HG03521 (cell line): ENCODE measurements around the gene ANO3.
"Not testable (repeated sequence)": the region's sequence is repeated elsewhere in the genome, so short reads cannot be mapped to it uniquely, and the experiment has no call there.

Source experiments
- ATAC-seq: cut with Tn5 transposase; IDR thresholded peaks from one replicate; pipeline ENCODE4 v1.9.1; 2021; ENCODE audit warnings: mild to moderate bottlenecking, moderate library complexity; ENCODE audit not compliant: unreplicated experiment

ANO3 gene

DNA sequence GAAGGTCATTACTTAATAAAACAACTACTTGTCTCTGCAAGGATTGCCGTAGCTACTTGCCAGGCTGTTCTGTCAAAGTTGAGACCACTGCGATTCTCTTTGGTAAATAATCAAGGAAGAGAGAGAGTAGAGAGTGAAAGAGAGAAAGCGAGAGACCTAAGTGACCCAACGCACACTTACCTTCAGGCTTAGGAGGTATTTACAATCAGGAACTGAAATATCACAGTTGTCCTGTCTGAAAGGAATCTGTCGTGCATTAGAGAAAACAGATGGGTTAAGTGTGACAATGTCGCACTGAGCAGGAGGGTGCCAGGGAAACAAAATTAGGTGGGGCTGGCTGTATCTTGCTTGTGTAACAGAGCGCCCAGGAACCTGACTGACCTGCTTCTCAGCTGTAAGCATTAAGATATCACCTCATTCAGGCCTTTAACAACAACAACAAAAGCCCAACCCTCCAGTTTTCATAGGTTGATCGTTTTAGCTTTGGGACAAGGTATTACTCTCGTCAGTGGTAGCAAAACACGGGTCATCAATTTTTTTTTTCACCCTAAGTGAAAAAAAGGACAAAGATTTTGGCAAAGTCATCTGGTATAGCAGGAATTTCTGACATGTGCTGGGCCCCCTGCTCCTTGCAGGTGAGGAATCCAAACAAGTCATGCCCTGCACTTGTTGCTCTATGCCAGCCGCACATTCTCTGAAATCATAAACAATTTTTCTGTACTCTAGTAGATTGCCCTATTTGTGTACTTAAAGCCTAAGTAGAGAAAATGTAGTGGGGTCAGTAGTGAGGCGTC lies 240.1 kb downstream of the ANO3 start, which contains the start of gene MUC15:
Gene MUC15, minus strand, starts transcription at position 403 of the 794 bp plus-strand sequence. CDS start 5,169 bp downstream, outside the sequence.
- ATAC-seq = no peak

DNA sequence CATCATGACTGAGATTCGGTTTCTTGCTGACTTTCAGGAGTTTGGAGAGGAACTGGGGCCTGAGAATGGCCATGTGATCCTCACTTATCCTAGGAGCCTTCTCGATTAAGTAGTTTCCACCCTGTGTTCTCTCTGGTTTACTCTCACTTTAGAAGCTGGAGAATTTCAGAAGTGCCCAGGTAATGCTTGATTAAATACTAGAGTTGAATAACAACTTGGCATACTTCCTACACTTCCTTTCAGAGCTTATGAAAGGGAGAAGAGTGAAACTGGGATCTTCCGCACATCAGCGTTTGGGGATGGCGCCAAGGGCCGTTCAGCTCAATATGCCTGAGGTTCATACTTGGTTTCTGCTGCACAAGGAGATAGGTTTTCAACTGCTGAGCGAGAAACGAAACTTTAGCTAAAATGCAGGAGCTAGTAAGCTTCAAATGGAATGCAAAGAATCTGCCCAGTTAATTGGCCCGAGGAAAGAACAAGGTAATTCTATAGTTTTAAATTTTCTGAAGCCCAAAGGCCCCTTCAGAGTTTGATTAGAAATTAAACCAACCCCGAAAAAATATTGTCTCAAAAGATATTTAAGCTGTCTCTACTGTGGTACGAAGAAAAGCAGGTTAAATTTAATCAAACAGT lies 241.0 kb downstream of the ANO3 start:
- no peak for ATAC-seq

DNA sequence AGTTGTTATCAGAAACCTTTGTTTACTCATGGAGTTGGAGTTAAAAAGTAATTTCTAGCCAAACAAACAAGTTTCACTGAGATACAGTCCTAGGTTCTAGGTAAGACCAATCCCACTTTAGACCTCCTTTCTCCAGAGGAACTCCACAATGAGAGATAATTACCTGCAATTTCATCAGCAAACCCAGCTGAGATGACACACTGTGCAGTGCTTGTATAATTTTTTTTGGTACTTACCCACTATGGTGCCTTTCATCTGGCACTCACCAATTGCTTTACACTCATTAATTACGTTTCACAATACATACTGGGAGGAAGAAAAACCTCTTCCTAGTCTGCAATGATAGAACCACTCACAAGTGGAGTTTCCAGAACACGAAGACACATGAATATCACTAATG lies 242.0 kb downstream of the ANO3 start:
- ATAC-seq = no peak

DNA sequence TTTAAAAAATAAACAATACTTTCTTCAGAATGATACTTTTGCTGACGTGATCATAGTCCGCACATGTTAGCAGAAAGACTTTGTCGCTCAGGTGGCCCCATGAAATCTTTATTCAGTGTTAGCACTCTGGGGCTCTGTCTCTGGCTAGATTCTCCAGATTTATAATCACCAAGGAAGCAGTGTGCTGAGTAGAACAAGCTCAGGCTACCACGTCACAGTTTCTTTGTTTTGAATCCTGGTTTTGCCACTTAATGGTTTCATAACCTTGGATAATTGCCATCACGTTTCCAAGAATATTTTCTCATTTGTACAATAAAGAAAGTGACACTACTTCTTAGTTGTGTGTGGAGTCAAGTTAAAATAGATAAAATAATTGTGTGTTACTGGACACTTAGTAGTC lies 244.0 kb downstream of the ANO3 start:
- ATAC-seq = no peak

DNA sequence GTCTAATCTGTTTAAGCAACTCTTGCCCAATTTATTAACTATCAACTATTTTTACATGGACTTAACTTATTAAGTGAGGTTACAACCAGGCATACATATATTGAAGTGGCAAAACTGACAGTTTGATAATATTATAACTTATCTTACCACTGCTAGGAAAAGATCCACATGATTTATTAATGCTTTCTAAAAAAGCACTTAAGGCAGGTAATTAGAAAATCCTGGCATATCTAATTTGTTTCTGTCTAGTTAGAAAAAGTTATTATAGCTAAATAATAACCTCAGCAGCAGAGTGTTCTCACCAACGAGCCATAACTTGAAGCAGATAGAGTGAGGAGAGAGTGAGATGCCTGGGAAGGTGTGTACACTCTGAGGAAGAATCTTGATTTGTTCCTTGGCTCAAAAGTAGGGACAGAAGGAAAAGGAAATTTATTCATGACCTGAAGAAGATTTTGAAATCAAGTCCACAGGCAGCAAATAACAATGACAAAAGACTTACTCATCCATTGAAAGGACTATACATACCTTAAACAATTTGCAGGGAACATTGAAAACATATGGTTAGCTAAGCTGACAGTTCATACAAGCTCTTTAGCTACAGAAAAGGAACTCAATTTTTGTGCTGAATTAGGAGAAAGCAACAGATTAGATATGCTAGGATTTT lies 247.2 kb downstream of the ANO3 start:
- no peak for ATAC-seq

DNA sequence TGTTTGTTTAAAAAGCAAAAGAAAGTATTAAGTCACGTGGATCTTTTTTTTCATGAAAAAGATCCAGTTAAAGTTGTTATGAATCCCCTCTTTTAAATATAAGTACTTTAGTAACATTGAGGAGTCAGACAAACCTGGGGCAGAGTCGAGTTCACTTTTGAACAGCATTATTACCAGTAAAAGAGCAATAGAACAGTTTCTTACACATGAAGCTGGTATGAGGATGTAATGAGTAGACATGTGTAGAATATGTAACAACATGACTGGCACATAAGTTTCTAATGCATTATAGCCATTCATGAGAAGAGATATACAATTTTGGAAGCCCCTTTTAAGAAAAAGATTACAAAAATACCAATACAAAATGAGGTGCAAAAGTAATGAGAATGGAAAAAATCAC lies 247.8 kb downstream of the ANO3 start:
- no peak for ATAC-seq

DNA sequence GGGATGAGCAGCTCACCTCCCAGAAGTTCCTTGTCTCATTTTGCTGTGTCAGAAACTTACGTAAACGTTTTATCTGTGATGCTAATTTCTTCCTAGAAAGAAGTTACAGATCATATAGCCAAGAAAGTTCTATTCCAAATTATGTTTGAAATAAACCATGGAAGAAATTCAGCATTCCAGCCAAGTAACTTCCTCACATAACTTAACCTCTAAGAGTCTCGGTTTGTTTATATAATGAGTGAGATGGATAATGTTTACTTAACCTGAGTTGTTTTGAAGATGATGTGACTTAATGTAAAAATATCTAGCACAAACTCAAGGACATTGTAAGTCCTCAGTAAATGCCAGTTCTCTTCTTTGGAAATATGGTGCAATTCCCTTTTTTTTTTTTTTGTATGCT lies 249.0 kb downstream of the ANO3 start:
- no peak for ATAC-seq

DNA sequence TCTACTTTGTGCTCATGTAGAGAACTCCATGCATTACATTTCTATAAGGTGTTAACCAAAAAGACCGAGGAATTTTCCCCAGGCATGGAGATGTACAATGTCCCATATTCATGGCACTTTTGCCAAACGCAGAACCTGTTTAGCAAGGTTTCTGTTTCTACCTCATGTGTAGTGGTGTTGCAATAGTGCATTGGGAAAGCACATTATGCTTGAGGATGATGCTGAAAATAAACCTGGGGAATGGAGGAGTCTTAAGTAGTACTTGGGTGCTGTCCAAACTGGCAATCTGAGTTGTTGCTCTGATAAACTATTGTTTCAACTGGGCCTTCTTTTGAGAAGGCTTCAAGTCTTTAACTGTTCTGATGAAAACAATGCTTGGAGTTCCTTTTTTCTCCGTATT lies 251.6 kb downstream of the ANO3 start:
- no peak for ATAC-seq

DNA sequence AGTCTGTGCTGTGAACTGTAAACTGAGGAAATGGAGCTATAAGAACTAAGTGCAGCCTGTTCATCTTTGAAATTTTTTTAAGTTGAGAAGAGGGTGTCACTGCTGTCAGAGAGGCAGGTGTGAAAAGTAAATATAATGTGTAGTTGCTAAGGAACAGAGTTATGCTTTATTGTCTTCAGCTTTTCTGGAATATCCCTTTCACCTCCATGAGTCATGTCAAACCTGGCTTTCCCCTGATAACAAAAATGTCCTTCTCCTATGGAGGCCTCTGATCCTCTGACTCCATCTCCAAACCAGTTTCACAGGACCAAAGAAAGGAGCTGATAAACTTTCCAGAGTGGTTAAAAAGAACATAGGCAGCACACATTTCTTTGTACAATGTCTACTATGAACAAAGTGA lies 252.9 kb downstream of the ANO3 start:
- ATAC-seq = no peak

DNA sequence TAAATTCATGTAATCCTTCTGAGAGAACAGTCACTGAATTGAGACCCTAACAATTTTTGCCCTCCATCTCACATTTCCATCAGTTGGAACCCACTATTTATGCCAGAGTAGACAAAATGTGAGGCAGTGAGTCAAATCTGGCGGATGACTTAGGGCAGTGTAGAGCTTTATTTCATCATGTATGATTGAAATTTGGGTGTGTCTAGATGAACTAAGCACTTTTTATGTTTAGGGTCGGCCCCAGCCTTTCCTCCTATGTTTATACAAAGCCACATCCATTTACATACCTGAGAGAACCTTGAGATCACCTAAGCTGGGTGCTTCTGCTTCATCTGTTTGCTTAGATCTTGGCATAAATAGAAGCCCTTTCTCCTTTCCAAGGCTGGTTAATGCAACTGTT lies 255.1 kb downstream of the ANO3 start:
- ATAC-seq = no peak

DNA sequence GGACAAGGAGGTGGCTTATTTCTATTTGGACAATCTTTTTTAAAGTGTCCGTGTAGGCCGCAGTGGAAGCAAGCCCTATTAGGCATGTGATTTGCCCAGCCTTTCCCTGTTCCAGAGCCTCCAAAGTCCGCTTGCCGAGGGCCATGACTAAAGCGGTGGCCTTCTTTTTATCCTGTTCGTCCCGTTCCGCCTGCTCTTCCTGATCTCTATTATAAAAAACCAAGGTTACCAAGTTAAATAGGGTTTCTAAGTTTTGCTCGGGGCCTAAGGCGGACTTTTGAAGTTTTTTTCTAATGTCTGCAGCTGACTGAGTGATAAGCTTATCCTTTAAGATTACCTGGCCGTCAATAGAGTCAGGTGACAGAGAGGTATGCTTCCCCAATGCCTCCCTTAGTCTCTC lies 261.8 kb downstream of the ANO3 start:
- no peak for ATAC-seq

DNA sequence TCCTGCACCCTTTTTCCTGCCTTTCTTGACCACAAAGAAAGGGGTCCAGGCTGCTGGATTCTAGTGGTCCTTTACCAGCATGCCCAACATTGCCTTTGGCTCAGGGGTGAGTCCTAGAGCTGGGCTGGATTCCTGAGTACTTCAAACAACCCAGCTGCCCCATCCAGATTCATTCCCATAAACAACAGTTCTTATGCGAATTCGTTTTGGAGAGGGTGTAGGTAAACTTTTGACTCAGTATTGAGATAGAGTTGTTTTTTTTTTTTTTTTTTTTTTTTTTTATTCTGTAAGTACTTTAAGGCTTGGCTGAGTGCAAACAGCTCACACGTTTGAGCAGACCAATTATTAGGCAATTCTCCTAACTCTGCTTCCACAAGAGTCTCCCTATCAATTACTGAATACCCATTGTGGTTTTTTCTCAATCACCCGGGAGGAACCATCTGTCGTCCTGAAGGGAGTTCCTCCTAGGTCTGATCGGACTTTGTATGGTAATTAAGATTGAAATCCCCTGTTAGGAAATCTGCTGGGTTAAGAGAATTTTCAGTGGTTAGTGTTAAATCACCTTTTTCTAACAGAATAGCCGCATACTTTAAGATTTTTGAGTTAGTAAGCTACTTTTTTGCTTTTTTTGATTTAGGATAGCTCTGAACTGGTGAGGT lies 263.4 kb downstream of the ANO3 start:
- not testable (repeated sequence) for ATAC-seq

DNA sequence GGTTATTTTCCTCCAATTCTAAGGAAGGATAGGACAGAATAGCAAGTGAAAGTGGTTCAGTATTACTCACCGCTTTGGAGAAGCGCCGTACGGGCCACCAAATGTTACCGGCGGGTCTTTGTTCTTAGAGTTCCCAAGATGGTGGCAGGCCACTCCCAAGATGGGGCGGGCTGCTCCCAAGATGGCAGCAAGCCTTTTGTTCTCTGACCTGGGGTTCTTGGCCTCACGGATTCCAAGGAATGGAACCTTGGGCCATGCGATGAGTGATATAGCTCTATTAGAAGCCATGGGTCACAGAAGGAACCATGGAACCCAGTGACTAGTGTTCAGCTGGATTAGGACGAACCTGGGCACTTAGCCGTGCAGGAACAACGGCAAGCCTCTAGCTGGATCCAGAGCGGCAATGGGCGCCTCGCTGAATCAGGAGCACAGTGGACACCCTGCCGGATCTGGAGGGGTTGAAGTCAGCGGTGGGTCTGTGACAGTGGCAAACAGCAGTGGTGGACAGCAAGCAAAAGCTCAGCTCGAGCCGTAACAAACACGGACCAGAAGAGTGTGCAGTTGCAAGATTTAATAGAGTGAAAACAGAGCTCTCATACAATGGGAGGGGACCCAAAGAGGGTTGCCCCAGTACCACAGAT lies 265.2 kb downstream of the ANO3 start:
- ATAC-seq = not testable (repeated sequence)

DNA sequence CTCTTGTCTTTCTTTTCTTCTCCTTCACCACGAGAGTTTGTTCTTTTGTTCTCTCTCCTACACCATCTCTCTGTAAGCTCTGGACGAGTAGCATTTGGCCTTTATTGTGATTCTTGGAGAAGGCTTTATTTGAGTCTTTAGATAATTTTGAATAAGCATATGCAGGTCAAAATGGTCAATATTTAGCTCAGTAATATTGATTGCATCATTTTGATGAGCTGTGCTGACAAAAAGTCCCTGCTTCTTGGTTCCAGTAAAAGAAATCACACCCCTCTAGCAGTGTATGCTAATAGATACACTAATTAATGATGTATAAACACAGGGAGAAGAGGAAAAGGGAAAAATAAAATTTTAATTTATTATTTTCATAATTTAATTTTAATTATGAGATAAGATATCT lies 266.0 kb downstream of the ANO3 start:
- ATAC-seq = no peak

DNA sequence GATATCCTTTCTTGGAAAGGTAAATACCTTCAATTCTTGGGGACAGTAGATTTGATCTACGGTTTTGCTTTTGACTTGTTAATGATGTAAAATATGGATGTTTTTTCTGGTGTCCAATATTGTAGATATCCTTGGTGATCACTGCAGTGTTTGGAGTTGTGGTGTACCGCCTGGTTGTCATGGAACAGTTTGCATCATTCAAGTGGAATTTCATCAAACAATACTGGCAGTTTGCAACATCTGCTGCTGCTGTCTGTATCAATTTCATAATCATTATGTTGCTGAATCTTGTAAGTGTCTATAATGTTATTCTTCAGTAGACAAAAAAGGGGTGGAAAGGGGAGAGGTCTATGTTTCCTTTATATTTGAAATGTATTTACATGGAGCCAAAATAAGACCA lies 267.5 kb downstream of the ANO3 start:
- ATAC-seq = no peak

DNA sequence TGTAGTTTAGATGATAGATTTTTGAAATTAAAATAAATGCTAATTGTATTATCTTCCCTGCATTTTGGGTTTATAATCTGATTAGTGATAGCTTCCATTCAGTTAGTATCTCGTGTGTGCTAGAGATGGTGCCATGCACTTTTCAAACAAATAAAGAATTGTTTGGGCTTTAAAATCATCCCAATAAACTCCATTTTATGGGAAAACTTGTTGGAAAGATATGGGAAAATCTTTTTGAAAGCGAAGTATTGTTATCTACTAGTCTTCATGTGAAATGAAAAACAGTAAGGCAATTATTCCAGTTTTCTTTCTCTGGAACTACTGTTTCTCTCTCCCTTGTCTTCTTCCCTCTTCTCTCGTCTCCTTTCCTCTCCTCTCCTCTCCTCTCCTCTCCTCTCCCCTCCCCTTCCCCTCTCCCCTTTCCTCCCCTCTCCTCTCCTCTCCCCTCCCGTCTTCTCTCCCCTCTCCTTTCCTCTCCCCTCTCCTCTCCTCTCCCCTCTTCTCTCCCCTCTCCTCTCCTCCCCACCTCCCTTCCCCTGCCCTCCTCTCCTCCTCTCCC lies 268.0 kb downstream of the ANO3 start:
- no peak for ATAC-seq

DNA sequence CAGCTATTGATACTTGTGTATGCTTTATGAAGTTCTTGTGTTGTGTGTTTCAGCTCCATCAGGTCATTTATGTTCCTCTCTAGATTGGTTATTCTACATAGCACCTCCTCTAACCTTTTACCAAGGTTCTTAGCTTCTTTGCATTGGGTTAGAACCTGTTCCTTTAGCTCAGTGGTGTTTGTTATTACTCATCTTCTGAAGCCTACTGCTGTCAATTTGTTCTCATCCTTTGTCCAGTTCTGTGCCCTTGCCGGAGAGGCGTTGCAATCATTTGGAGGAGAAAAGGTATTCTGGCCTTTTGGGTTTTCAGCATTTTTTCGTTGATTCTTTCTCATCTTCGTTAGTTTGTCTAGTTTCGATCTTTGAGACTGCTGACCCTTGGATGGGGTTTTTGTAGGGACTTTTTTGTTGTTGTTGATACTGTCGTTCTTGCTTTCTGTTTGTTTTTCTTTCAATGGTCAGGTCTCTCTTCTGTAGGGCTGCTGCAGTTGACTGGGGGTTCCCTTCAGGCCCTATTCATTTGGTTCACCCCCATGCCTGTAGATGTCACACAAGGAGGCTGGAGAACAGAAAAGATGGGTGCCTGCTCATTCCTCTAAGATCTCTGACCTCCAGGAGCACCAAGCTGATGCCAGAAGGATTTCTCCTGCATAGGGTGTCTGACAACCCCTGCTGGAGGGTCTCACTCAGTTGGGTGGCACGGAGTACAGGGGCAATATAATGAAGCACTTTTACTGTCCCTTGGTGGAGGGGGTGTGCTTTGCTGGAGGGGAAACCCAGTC lies 276.0 kb downstream of the ANO3 start:
- ATAC-seq = no peak

DNA sequence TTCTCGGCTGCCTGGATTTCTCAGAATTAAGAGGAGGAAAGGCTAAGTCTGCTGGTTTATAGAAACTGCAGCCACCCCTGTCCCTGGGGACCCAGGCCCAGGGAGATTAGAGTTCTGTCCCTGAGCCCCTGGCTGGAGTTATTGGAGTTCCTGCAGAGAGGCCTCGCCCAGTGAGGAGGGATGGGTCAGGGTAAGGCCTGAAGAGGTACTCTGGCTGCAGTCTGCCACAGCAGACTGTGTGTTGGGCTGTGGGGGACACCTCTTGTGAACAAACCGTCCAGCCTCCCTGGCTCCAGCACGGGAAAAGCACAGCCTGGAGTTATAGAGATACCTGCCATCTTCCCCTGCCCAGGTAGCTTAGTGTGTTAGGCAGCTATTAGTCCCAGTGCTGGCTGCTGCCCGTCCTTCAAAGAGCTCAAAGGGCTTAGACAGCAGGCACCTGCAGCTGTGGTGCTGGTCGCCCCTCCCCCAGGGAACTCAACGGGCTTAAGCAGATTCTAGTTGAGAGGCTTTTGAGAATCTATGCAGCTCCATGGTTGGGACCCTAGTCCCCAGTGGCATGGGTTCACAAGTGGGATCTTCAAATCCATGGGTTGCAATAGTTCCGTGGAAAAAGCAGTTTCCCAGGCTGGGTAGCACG lies 276.7 kb downstream of the ANO3 start:
- no peak for ATAC-seq

DNA sequence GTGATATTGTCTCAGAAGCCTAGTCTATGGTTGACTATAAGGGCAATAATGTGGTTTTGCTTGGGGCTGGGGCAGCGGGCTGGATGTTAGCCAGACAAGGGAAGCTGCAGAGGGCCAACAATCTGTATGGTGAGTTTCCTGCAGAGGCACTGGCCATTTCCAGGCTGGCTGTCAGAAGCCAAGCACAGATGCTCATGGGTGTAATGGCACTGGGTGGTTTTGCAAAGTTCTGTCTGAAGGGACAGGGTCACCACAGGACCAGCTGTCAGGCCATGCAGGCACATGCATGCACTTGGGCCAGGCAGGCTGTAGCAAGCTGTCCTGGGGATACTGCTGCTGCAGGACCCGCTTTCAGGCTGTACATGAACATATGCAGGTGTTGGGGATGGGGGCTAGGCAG lies 281.8 kb downstream of the ANO3 start:
- no peak for ATAC-seq
